Psoas muscle (tissue), 8 donors: ENCODE results near the gene NPPB. TPM values are rescaled to one million over a fixed set of nuclear protein-coding genes. Genes with fewer than 3 reads are reported as not detected.
A peak's percentile ranks its signal among the peaks of the same experiment; 100 is the strongest.

Experiments used
- ATAC-seq, 4 donors: fragments of 200-7000 bp; cut with Tn5 transposase; one replicate each; pipeline ENCODE4 v1.9.1; 2020; ENCODE audit warnings: moderate library complexity in 3 of 4, mild to moderate bottlenecking in 2 of 4
- DNase-seq, 2 donors: peaks; one replicate each; pipeline ENCODE4 v3.0.0-alpha.2; 2020
- H3K27ac ChIP-seq: fragments of 200-600 bp; one replicate; pipeline ENCODE4 v1.8.0; 2022
- H3K27me3 ChIP-seq, 3 donors: fragments of 200-600 bp in 1 of 3; one replicate each; pipeline versions ENCODE4 v1.6.1 to v1.8.0; 2013 to 2022; ENCODE audit warnings: low read length in 2 of 3, mild to moderate bottlenecking in 2 of 3, moderate library complexity in 1 of 3; ENCODE audit not compliant: insufficient read depth in 3 of 3
- H3K36me3 ChIP-seq, 2 donors: fragments of 200-600 bp in 1 of 2; one replicate each; pipeline versions ENCODE4 v1.6.1 to v1.8.0; 2013 to 2022; ENCODE audit warnings: low read depth in 1 of 2, mild to moderate bottlenecking in 1 of 2, moderate library complexity in 1 of 2; ENCODE audit not compliant: insufficient read depth in 1 of 2
- H3K4me1 ChIP-seq: fragments of 200-600 bp; one replicate; pipeline ENCODE4 v1.8.0; 2022
- H3K4me3 ChIP-seq: fragments of 200-600 bp; one replicate; pipeline ENCODE4 v1.8.0; 2022; ENCODE audit warnings: mild to moderate bottlenecking
- H3K9me3 ChIP-seq: fragments of 200-600 bp; one replicate; pipeline ENCODE4 v1.8.0; 2022
- CTCF ChIP-seq: fragments of 200-600 bp; IDR thresholded peaks from one replicate; pipeline ENCODE4 v1.8.0; 2022; ENCODE audit warnings: antibody characterized with exemption
- WGBS, 3 donors: extraction: QIAGEN DNeasy Blood & Tissue Kit; methylation state at CpG; one replicate each; pipeline versions ENCODE4 v1.1.6 to v1.1.7; 2013; 5-methylcytosine and 5-hydroxymethylcytosine counted together
- intact Hi-C, 2 donors: fragments of 100-400 bp; cut with DNase I; formaldehyde crosslinking; loops; one replicate each; pipeline versions ENCODE4 v1.11.0 to v1.14.2; 2022
- polyA plus RNA-seq, 3 donors: library from polyadenylated mRNA; stranded (reverse); fragments of 200-250 nt; gene quantifications; one replicate each; pipeline ENCODE4 v1.2.3, GENCODE V29; 2013
- total RNA-seq, 4 donors: library from RNA; stranded (reverse); fragmentation: NEBNext Ultra II Directional in 2 of 4; extraction: Animal tissue kit (Norgen Biotek cat#: 25700) in 2 of 4; gene quantifications; one replicate each; pipeline versions ENCODE4 v1.2.1 to v1.2.4, GENCODE V29; 2021 to 2023
- donor health status: healthy with polysubstance abuse.
- donor health status: DM: no; HTN: no; CAD: no; lungs with moderate emphysema.
- donor health status: Bipolar disorder and iron deficiency.
- donor health status: healthy.
- donor health status: DM: yes; HTN: yes; CAD: no.
- donor health status: DM: no; HTN: no; CAD: no.
- donor health status: DM: no; HTN: no; CAD: no.
- donor health status: DM: yes; HTN: yes; CAD: no.

The NPPB gene
- total and polyA plus RNA-seq, 7 donors: 0.37 to 1.6 (median 0.39) TPM; not detected in 4

GRCh38 chr1:11838349-11839272 lies 20.1 kb downstream of the NPPB start:
- Histone ChIP-seq H3K36me3 (peaks cover 11 to 100% of the 10 kb centered on the region in 2 donors), H3K9me3 (no peaks in the 10 kb centered on the region), H3K27ac (no peak overlapping the region), H3K27me3 (no peaks in the 10 kb centered on the region), H3K4me3 (no peak overlapping the region), H3K4me1 (no peaks in the 10 kb centered on the region)
- WGBS, 3 donors: 62 to 68% (median 62%) methylated on average over 40 of the region's 40 CpGs
- peak; percentile 68 to 90 for DNase-seq
- intact Hi-C loops: loop anchor here (1.0 to 2.0 kb wide), 2 partner anchors 56 to 128 kb away; no protein-coding TSS in a partner anchor
- peak; percentile 89 to 95 (median 92) for ATAC-seq
- TF ChIP-seq CTCF: peak; percentile 99

GRCh38 chr1:11837767-11838348 lies 20.9 kb downstream of the NPPB start:
- H3K36me3 ChIP-seq: peaks cover 11 to 100% of the 10 kb centered on the region in 2 donors
- H3K9me3 ChIP-seq: no peaks in the 10 kb centered on the region
- H3K4me1 ChIP-seq: no peaks in the 10 kb centered on the region
- no peak overlapping the region for H3K4me3 ChIP-seq
- intact Hi-C loops: loop anchor here (1.0 to 2.0 kb wide), 3 partner anchors 56 to 131 kb away; no protein-coding TSS in a partner anchor
- no peak overlapping the region for H3K27ac ChIP-seq
- DNase-seq: no peak
- ATAC-seq: peak in 1 of 4 donors; percentile 12
- 85 to 87% (median 87%) methylated on average over 11 of the region's 11 CpGs for WGBS, 3 donors
- no peaks in the 10 kb centered on the region for H3K27me3 ChIP-seq
- no peak for TF ChIP-seq CTCF

- no peak for TF ChIP-seq CTCF
- 83 to 91% (median 85%) methylated on average over 36 of the region's 36 CpGs for WGBS, 3 donors
- Histone ChIP-seq H3K27me3 (no peaks in the 10 kb centered on the region), H3K9me3 (no peaks in the 10 kb centered on the region), H3K36me3 (peaks cover 11 to 100% of the 10 kb centered on the region in 2 donors), H3K4me1 (no peaks in the 10 kb centered on the region), H3K27ac (no peak overlapping the region), H3K4me3 (no peak overlapping the region)
- DNase-seq (no peak), ATAC-seq (no peak)
- intact Hi-C loops: loop anchor here in 1 of 2 donors (2.0 kb wide), 1 partner anchor 132 kb away; no protein-coding TSS in a partner anchor
Measured at GRCh38 chr1:11836955-11837766, 21.6 kb downstream of the NPPB start.

GRCh38 chr1:11835441-11836225 lies 23.1 kb downstream of the NPPB start:
- Histone ChIP-seq H3K9me3 (no peaks in the 10 kb centered on the region), H3K36me3 (peaks cover 11 to 100% of the 10 kb centered on the region in 2 donors), H3K27ac (no peak overlapping the region), H3K27me3 (no peaks in the 10 kb centered on the region), H3K4me3 (no peak overlapping the region), H3K4me1 (no peaks in the 10 kb centered on the region)
- DNase-seq (no peak), ATAC-seq (no peak)
- intact Hi-C loops: loop anchor here in 1 of 2 donors (2.0 kb wide), 1 partner anchor 133 kb away; no protein-coding TSS in a partner anchor
- no peak for TF ChIP-seq CTCF
- WGBS, 3 donors: 93 to 94% (median 93%) methylated on average over 28 of the region's 28 CpGs
